NCI-H2171 treated with DMSO at 0.1 percent for 48 hours (cell line): ENCODE results near the gene OSGIN1.
A peak's percentile ranks its signal among the peaks of the same experiment; 100 is the strongest.

Source experiments
- DNase-seq: peaks from one replicate; lab custom pipeline; 2025; lab: John Stamatoyannopoulos, UW

OSGIN1 gene

GRCh38 chr16:83952940-83953795 is at the start of gene OSGIN1:
Gene OSGIN1, plus strand, starts transcription at chr16:83953240. Its CDS starts 4,432 bp downstream, at chr16:83957672.
- peak; percentile 72 for DNase-seq

GRCh38 chr16:83903751-83904150 is 49.3 kb upstream of the OSGIN1 start:
- DNase-seq = peak; percentile 91

- DNase-seq = no peak
Measured at GRCh38 chr16:83906683-83907082, 46.4 kb upstream of the OSGIN1 start.

GRCh38 chr16:83907111-83907510 is 45.9 kb upstream of the OSGIN1 start:
- no peak for DNase-seq

GRCh38 chr16:83907631-83908250 is 45.3 kb upstream of the OSGIN1 start:
- no peak for DNase-seq

GRCh38 chr16:83908798-83909197 is 44.2 kb upstream of the OSGIN1 start:
- DNase-seq = no peak

- no peak for DNase-seq
Measured at GRCh38 chr16:83911290-83911689, 41.8 kb upstream of the OSGIN1 start.

GRCh38 chr16:83912519-83913244 is 40.4 kb upstream of the OSGIN1 start:
- no peak for DNase-seq

GRCh38 chr16:83913245-83913633 is 39.8 kb upstream of the OSGIN1 start:
- DNase-seq = no peak

GRCh38 chr16:83914091-83914710 is 38.8 kb upstream of the OSGIN1 start:
- no peak for DNase-seq

GRCh38 chr16:83915081-83915480 is 38.0 kb upstream of the OSGIN1 start:
- no peak for DNase-seq

GRCh38 chr16:83915491-83915890 is 37.5 kb upstream of the OSGIN1 start:
- DNase-seq = no peak

- DNase-seq = no peak
Measured at GRCh38 chr16:83917152-83918120, 35.6 kb upstream of the OSGIN1 start.

GRCh38 chr16:83920894-83921491 is 32.0 kb upstream of the OSGIN1 start:
- DNase-seq = no peak

GRCh38 chr16:83923581-83924365 is 29.3 kb upstream of the OSGIN1 start:
- peak; percentile 28 for DNase-seq

- no peak for DNase-seq
Measured at GRCh38 chr16:83924686-83925085, 28.4 kb upstream of the OSGIN1 start.

GRCh38 chr16:83925095-83925905 is 27.7 kb upstream of the OSGIN1 start:
- DNase-seq = no peak

GRCh38 chr16:83925957-83926725 is 26.9 kb upstream of the OSGIN1 start:
- DNase-seq = no peak
